ENCODE measurements around the gene REN. TPM values are rescaled to one million over a fixed set of nuclear protein-coding genes. Genes with fewer than 3 reads are reported as not detected.
A peak's percentile ranks its signal among the peaks of the same experiment; 100 is the strongest.

Gene REN
- total RNA-seq, 1 experiment from 2014 or later: not detected

DNA sequence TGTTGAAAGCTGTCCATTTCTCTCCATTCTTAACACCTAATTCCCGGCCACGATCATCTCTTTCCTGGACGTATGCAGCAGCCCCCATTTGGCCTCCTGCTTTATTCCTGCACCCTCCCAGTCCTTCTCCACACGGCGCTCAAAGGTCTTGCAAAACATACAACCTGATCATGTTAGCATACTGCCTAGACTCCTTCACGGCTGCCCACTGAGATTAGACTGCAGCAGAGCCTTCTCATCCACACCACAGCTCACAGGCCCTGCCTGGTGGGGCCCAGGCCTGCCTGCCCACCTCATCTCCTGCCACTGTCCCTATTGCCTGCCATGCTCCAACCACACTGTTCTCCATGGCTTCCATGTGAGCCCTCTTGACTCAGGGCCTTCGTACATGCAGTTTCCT is 44.9 kb upstream of the REN start:
- POLR2A ChIA-PET: no interaction called here
- Histone ChIP-seq H3K9me3 (no peaks in the 10 kb centered on the region), H3K36me3 (ENCODE audit: control insufficient read depth, insufficient read depth, low read length) (peaks cover 2% of the 10 kb centered on the region), H3K4me1 (peaks cover 12% of the 10 kb centered on the region; the same call in 1 of the 2 replicates), H3K27me3 (replicated peaks; ENCODE audit: control insufficient read depth, insufficient read depth, low read length) (no peaks in the 10 kb centered on the region), H3K4me3 (ENCODE audit: low read depth, low read length) (no peak overlapping the region)
- DNase-seq: no peak
- no peaks in the 10 kb centered on the region for H3K27me3 Mint-ChIP-seq (ENCODE audit: insufficient read depth, unreplicated experiment)
- H3K36me3 Mint-ChIP-seq (ENCODE audit: insufficient read depth, unreplicated experiment): peaks cover 15% of the 10 kb centered on the region
- TF ChIP-seq, protein P1, sequence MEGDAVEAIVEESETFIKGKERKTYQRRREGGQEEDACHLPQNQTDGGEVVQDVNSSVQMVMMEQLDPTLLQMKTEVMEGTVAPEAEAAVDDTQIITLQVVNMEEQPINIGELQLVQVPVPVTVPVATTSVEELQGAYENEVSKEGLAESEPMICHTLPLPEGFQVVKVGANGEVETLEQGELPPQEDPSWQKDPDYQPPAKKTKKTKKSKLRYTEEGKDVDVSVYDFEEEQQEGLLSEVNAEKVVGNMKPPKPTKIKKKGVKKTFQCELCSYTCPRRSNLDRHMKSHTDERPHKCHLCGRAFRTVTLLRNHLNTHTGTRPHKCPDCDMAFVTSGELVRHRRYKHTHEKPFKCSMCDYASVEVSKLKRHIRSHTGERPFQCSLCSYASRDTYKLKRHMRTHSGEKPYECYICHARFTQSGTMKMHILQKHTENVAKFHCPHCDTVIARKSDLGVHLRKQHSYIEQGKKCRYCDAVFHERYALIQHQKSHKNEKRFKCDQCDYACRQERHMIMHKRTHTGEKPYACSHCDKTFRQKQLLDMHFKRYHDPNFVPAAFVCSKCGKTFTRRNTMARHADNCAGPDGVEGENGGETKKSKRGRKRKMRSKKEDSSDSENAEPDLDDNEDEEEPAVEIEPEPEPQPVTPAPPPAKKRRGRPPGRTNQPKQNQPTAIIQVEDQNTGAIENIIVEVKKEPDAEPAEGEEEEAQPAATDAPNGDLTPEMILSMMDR (IDR thresholded peaks at IDR 0.05; ENCODE audit: insufficient read depth in 1 of 2, low read depth in 1 of 2, low read length in 1 of 2, severe bottlenecking in 1 of 2, unreplicated experiment in 1 of 2): no peak
- intact Hi-C loops (cut with micrococcal nuclease; ENCODE audit: unreplicated experiment): loop anchor here (5.0 kb wide), 1 partner anchor 349 kb away; the partner anchor contains the start of gene SNRPE
- H3K4me1 Mint-ChIP-seq (ENCODE audit: low read depth, unreplicated experiment): no peaks in the 10 kb centered on the region
- no peak overlapping the region for H3K4me3 Mint-ChIP-seq (ENCODE audit: unreplicated experiment)
- no TSS peak for BruUV-seq (replicated peaks)
- no peak overlapping the region for H3K27ac Mint-ChIP-seq (ENCODE audit: unreplicated experiment)
- H3K9me3 Mint-ChIP-seq (ENCODE audit: unreplicated experiment): no peaks in the 10 kb centered on the region
- CTCF ChIA-PET: interaction anchor here (1.2 kb wide), 1 partner anchor 48 kb away, joined by 4 read pairs; no protein-coding TSS in a partner anchor

DNA sequence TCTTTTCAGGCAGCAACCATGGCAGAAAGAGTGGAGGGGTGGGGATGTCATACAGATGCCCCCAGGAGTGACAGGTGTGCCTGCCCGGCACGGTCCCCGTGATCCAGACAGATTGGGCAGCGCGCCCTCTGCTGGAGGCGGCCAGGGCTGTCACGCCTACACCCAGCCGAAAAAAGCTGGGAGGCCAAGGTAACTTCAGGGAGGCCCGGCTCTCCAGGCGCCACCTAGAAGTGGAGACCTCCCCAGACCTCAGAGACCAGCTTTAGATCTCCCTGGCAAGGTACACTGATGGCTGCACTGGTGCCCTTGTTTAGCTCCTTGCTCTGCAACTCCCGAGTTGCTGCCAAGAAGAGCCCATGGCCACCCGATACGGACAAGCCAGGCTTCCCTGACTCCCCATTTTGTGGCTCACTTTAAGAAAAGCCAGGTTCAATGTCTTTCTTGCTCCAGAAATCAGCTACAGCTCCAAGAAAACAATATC is 41.0 kb upstream of the REN start:
- Mint-ChIP-seq H3K4me1 (ENCODE audit: low read depth, unreplicated experiment) (peaks cover 7% of the 10 kb centered on the region), H3K27ac (ENCODE audit: unreplicated experiment) (no peak overlapping the region), H3K27me3 (ENCODE audit: insufficient read depth, unreplicated experiment) (no peaks in the 10 kb centered on the region), H3K36me3 (ENCODE audit: insufficient read depth, unreplicated experiment) (peaks cover 6% of the 10 kb centered on the region), H3K4me3 (ENCODE audit: unreplicated experiment) (no peak overlapping the region), H3K9me3 (ENCODE audit: unreplicated experiment) (no peaks in the 10 kb centered on the region)
- TF ChIP-seq, protein P1 (IDR thresholded peaks at IDR 0.05; ENCODE audit: insufficient read depth in 1 of 2, low read depth in 1 of 2, low read length in 1 of 2, severe bottlenecking in 1 of 2, unreplicated experiment in 1 of 2): peak; percentile 75 to 84
- no TSS peak for BruUV-seq (replicated peaks)
- intact Hi-C loops (cut with micrococcal nuclease; ENCODE audit: unreplicated experiment): loop anchor here (1.0 kb wide), 1 partner anchor 45 kb away; no protein-coding TSS in a partner anchor
- ChIA-PET POLR2A (no interaction called here), CTCF (interaction anchor here (0.6 to 2.2 kb wide), 7 partner anchors 9 to 191 kb away, joined by 3 to 19 read pairs (median 4); partner anchors contain the start of gene ETNK2)
- peak; percentile 63 to 80 for DNase-seq
- peaks cover 2% of the 10 kb centered on the region for H3K36me3 ChIP-seq (ENCODE audit: control insufficient read depth, insufficient read depth, low read length)
- H3K4me3 ChIP-seq (ENCODE audit: low read depth, low read length): no peak overlapping the region
- H3K9me3 ChIP-seq: no peaks in the 10 kb centered on the region
- no peaks in the 10 kb centered on the region for H3K4me1 ChIP-seq
- H3K27me3 ChIP-seq (replicated peaks; ENCODE audit: control insufficient read depth, insufficient read depth, low read length): no peaks in the 10 kb centered on the region

DNA sequence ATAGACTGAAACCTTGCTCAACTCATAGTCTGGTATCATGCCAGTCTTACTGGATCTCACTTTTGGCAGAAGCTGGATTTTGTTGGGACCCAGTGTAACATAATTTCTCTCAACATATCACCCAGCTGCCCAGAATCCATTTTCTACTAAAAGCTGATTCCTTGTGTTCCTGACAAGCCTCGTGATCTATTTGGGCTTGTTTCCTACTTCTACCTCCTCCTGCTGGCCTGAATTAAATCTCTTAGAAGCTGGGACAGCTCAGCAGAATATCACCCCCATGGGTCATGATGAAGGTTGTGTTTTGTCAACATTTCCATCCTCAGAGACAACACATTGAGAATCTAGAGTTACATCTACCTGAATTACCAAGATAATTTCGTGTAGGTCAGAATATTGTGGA is 40.0 kb upstream of the REN start:
- no peak overlapping the region for H3K4me3 ChIP-seq (ENCODE audit: low read depth, low read length)
- ChIA-PET CTCF (interaction anchor here (2.2 kb wide), 1 partner anchor 43 kb away, joined by 19 read pairs; no protein-coding TSS in a partner anchor), POLR2A (no interaction called here)
- BruUV-seq (replicated peaks): no TSS peak
- no peak overlapping the region for H3K27ac Mint-ChIP-seq (ENCODE audit: unreplicated experiment)
- TF ChIP-seq, protein P1 (IDR thresholded peaks at IDR 0.05; ENCODE audit: insufficient read depth in 1 of 2, low read depth in 1 of 2, low read length in 1 of 2, severe bottlenecking in 1 of 2, unreplicated experiment in 1 of 2): no peak
- no peaks in the 10 kb centered on the region for H3K27me3 Mint-ChIP-seq (ENCODE audit: insufficient read depth, unreplicated experiment)
- intact Hi-C loops (cut with micrococcal nuclease; ENCODE audit: unreplicated experiment): no loop called here
- no peaks in the 10 kb centered on the region for H3K9me3 ChIP-seq
- H3K4me1 Mint-ChIP-seq (ENCODE audit: low read depth, unreplicated experiment): peaks cover 7% of the 10 kb centered on the region
- H3K36me3 ChIP-seq (ENCODE audit: control insufficient read depth, insufficient read depth, low read length): peaks cover under 1% of the 10 kb centered on the region
- no peaks in the 10 kb centered on the region for H3K4me1 ChIP-seq
- H3K4me3 Mint-ChIP-seq (ENCODE audit: unreplicated experiment): no peak overlapping the region
- H3K27me3 ChIP-seq (replicated peaks; ENCODE audit: control insufficient read depth, insufficient read depth, low read length): no peaks in the 10 kb centered on the region
- peaks cover 6% of the 10 kb centered on the region for H3K36me3 Mint-ChIP-seq (ENCODE audit: insufficient read depth, unreplicated experiment)
- H3K9me3 Mint-ChIP-seq (ENCODE audit: unreplicated experiment): no peaks in the 10 kb centered on the region
- no peak for DNase-seq

Data from Caco-2 (cell line).